ENCODE data around the gene CHST9.

GRCh38 chr18:26922313-26922712, 262.8 kb downstream of the CHST9 start:
- TF ChIP-seq POLR2A (IDR thresholded peaks at IDR 0.05) (no peak), CTCF (IDR thresholded peaks at IDR 0.05) (no peak)
